HepG2 (cell line): ENCODE data around the gene DTNA.

ENCODE experiments used
- CTCF ChIP-seq: sonication (generic); formaldehyde crosslinking; IDR thresholded peaks from 2 replicates; pipeline ENCODE4 v1.5.0; 2020; ENCODE audit warnings: mild to moderate bottlenecking, missing genetic modification reagents, moderate library complexity
- HDAC1 ChIP-seq: sonication (generic); formaldehyde crosslinking; IDR thresholded peaks from 2 replicates; pipeline ENCODE4 v1.5.1; 2020; ENCODE audit warnings: mild to moderate bottlenecking, missing genetic modification reagents
- MXI1 ChIP-seq: IDR thresholded peaks from 3 replicates; pipeline ENCODE4 v1.6.1; 2012; ENCODE audit warnings: low read depth, low read length, inconsistent platforms, borderline replicate concordance
- ZNF235 ChIP-seq: sonication (generic); formaldehyde crosslinking; IDR thresholded peaks from 2 replicates; pipeline ENCODE4 v1.8.1; 2023; ENCODE audit warnings: mild to moderate bottlenecking, missing genetic modification reagents, borderline replicate concordance

DNA sequence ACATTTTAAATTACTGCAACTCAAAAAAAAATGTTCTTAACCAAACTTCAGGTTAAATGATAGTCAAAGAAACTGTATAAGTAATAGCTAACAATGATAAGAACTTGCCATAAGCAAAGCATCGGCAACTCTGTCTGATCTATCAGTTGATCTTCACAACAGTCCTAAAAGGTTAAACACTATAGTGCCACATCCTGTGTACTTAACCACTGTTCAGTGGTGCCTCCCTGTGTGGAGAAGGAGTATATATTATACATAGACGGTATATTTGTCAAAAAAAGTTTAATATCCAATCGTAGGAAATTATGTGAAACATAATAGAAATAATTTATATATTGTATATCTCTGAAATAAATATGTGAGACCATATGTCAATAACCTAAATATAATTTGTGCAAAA, 13.0 kb downstream of the DTNA start:
- TF ChIP-seq ZNF235 (CRISPR knock-in tag) (no peak), CTCF (no peak), HDAC1 (no peak), MXI1 (no peak)
